Mucosa of rectum (tissue), 2 donors: ENCODE results near the gene PIP5KL1.

Source experiments
- H3K27ac ChIP-seq, 2 donors: one replicate each; pipeline ENCODE4 v1.7.0; 2013; ENCODE audit warnings: inconsistent platforms in 2 of 2, low read depth in 2 of 2, low read length in 2 of 2
- H3K27me3 ChIP-seq, 2 donors: one replicate each; pipeline ENCODE4 v1.7.0; 2013; ENCODE audit warnings: low read length in 2 of 2; ENCODE audit not compliant: control insufficient read depth in 2 of 2, insufficient read depth in 2 of 2
- H3K36me3 ChIP-seq, 2 donors: one replicate each; pipeline ENCODE4 v1.7.0; 2013; ENCODE audit warnings: low read length in 2 of 2; ENCODE audit not compliant: control insufficient read depth in 2 of 2, insufficient read depth in 2 of 2
- H3K4me1 ChIP-seq, 2 donors: one replicate each; pipeline ENCODE4 v1.7.0; 2013; ENCODE audit warnings: low read length in 2 of 2, mild to moderate bottlenecking in 1 of 2; ENCODE audit not compliant: control insufficient read depth in 2 of 2, insufficient read depth in 2 of 2
- H3K4me3 ChIP-seq, 2 donors: one replicate each; pipeline ENCODE4 v1.7.0; 2013; ENCODE audit warnings: low read length in 2 of 2
- H3K9ac ChIP-seq, 2 donors: one replicate each; pipeline ENCODE4 v1.7.0; 2013; ENCODE audit warnings: low read length in 2 of 2, low read depth in 1 of 2, mild to moderate bottlenecking in 1 of 2
- H3K9me3 ChIP-seq, 2 donors: one replicate each; pipeline ENCODE4 v1.7.0; 2013; ENCODE audit warnings: low read length in 2 of 2; ENCODE audit not compliant: control insufficient read depth in 2 of 2
- donor health status: healthy.
- donor health status: Normal muscosa, but diverticular disease.

PIP5KL1 gene

GRCh38 chr9:127931092-127931881 is 710 bp upstream of the PIP5KL1 start:
- no peaks in the 10 kb centered on the region for H3K9me3 ChIP-seq
- peaks cover 24% of the 10 kb centered on the region in 2 donors for H3K27me3 ChIP-seq
- H3K9ac ChIP-seq: peak overlapping the region in 1 of 2 donors; percentile 3
- peak overlapping the region; percentile 6 to 52 for H3K4me3 ChIP-seq
- H3K36me3 ChIP-seq: no peaks in the 10 kb centered on the region
- peaks cover 28 to 30% of the 10 kb centered on the region in 2 donors for H3K4me1 ChIP-seq
- no peak overlapping the region for H3K27ac ChIP-seq

- Histone ChIP-seq H3K9ac (no peak overlapping the region), H3K4me3 (no peak overlapping the region), H3K27me3 (peaks cover 29 to 34% of the 10 kb centered on the region in 2 donors), H3K4me1 (peaks cover 24 to 27% of the 10 kb centered on the region in 2 donors), H3K27ac (no peak overlapping the region), H3K36me3 (no peaks in the 10 kb centered on the region), H3K9me3 (no peaks in the 10 kb centered on the region)
Measured at GRCh38 chr9:127929625-127929979, 975 bp downstream of the PIP5KL1 start.

- Histone ChIP-seq H3K27me3 (peaks cover 29 to 36% of the 10 kb centered on the region in 2 donors), H3K9ac (no peak overlapping the region)
Measured at GRCh38 chr9:127928676-127929624, 1.6 kb downstream of the PIP5KL1 start.

DNA sequence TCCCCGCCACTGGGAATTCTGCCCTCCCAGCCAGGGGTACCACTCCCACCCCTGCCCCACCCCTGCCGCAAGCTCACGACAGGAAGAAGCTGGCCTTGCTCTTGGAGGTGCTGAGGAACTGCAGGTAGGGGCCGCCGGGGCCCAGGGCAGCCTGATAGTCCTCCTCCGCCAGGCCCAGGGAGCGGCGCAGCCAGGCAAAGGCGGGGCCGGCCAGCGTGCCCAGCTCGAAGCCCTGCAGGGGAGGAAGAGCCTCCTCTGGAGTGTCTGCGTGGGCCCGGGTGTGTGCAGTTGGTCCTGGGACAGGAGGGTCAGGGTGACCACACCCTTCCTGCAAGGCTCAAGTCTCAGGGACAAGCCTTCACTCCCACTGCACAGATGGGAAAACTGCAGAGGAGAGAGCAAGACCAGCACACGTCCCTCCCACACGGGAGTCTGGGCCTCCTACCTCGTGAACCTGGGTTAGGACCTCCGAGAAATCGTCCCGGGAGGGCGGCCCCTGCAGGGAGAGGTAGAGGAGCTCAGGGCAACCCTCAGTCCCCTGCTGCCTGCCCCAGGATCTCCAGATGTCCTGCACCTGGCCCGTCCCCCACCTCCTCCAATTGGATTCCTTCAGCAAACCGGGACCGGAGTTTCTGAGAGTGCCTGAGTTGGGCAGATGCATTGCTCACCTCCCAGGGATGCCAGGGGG is 2.4 kb downstream of the PIP5KL1 start:
- Histone ChIP-seq H3K9me3 (no peaks in the 10 kb centered on the region), H3K27me3 (peaks cover 32 to 42% of the 10 kb centered on the region in 2 donors), H3K4me1 (peaks cover 24 to 27% of the 10 kb centered on the region in 2 donors), H3K9ac (no peak overlapping the region), H3K27ac (no peak overlapping the region), H3K36me3 (no peaks in the 10 kb centered on the region), H3K4me3 (peak overlapping the region; percentile 7 to 33)

More at GRCh38 chr9:127928676-127929624, 1.6 kb downstream of the PIP5KL1 start:
- Histone ChIP-seq H3K27ac (no peak overlapping the region), H3K9me3 (no peaks in the 10 kb centered on the region), H3K36me3 (no peaks in the 10 kb centered on the region), H3K4me3 (no peak overlapping the region), H3K4me1 (peaks cover 24 to 27% of the 10 kb centered on the region in 2 donors)

- peaks cover 24 to 27% of the 10 kb centered on the region in 2 donors for H3K4me1 ChIP-seq
- H3K27ac ChIP-seq: no peak overlapping the region
- H3K9ac ChIP-seq: no peak overlapping the region
- no peaks in the 10 kb centered on the region for H3K36me3 ChIP-seq
- H3K27me3 ChIP-seq: peaks cover 32 to 45% of the 10 kb centered on the region in 2 donors
- H3K4me3 ChIP-seq: peak overlapping the region; percentile 26 to 33
- no peaks in the 10 kb centered on the region for H3K9me3 ChIP-seq
Measured at GRCh38 chr9:127927201-127927987, 3.2 kb downstream of the PIP5KL1 start.

DNA sequence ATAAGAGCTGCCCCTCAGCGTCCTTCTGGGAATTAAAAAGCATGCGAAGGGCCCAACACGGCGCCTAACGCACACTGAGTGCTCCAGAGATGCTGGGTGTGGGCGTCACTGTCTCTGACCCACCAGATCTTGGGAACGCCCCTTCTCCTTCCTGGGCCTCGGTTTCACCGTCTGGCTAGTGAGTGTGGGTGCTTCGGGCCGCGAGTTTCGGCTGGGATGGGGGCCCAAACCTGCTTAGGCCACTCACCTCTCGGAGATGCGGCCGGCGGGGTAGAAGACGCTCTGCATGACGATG is 3.7 kb downstream of the PIP5KL1 start:
- Histone ChIP-seq H3K4me3 (peak overlapping the region; percentile 2 to 26), H3K4me1 (peaks cover 24 to 28% of the 10 kb centered on the region in 2 donors), H3K27me3 (peaks cover 32 to 45% of the 10 kb centered on the region in 2 donors), H3K9ac (no peak overlapping the region), H3K27ac (no peak overlapping the region), H3K9me3 (no peaks in the 10 kb centered on the region), H3K36me3 (no peaks in the 10 kb centered on the region)

DNA sequence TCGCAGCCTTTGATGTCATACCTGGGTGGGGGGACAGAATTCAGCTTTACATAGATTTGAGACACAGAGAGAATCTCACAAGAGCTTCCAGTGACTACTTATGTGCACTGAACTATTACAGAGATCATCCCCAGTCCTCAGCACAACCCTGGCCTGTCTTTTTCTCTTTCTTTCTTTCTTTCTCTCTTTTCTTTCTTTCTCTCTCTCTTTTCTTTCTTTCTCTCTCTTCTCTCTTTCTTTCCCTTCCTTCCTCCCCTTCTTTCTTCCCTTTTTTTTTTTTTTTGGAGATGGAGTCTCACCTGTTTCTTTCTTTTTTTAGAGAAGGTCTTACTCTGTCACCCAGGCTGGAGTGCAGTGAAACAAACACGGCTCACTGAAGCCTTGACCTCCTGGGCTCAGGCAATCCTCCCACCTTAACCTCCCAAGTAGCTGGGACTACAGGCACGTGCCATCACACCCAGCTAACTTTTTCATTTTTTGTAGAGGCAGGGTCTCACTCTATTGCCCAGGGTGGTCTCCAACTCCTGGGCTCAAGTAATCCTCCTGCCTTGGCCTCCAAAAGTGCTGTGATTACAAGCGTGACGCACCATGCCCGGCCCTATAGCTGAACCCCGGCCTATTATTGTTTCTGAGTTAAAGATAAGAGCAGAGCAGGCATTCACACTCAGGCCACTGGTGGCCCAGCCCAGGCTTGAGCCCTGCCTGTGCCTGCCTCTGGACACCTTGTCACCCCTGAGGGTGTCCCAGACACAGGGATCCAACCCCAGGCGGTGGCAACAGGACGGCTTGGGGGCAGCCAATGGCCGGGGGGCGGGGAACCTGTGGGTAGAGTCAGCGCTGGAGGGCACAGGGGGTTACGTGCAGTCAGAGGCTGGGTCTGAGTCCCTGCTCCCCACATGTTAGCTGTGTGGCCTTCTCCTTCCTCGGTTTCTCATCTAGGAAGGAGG is 4.3 kb downstream of the PIP5KL1 start:
- H3K27ac ChIP-seq: no peak overlapping the region

DNA sequence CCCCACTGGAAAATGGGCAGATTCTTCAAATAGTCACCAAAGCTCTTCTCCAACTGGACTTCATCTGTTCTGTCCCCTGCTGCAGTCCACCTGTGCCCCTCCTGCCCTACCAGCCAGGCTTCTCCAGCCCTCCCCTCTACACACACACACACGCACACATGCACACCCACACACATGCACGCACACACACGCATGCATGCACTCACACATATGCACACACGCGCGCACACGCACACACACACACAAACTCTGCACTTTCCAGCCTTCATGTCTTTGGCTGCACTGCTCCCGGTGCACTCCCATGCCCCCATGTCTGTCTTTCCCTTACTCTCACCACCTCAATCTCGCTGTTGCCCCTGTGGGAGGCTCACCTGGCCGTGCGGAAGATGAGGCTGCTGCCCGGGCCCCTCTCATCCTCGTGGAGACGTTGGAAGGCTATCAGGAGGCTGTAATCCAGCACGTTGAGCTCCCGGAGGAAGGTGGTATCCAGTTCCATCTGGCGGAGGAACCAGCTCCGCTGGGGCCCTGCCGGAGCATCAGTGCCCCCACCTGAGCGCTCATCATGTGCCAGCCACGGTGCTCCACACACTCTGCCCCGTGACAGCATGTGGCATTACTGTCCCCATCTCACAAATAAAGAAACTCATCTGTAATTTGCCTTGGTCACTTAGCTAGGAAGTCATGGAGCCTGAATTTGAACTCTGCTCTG is 5.7 kb downstream of the PIP5KL1 start:
- Histone ChIP-seq H3K9ac (no peak overlapping the region), H3K4me1 (peaks cover 18 to 23% of the 10 kb centered on the region in 2 donors), H3K9me3 (no peaks in the 10 kb centered on the region), H3K27me3 (peaks cover 27 to 45% of the 10 kb centered on the region in 2 donors), H3K27ac (no peak overlapping the region), H3K4me3 (no peak overlapping the region), H3K36me3 (no peaks in the 10 kb centered on the region)

More for the DNA sequence above, 4.3 kb downstream of the PIP5KL1 start:
- Histone ChIP-seq H3K27me3 (peaks cover 32 to 45% of the 10 kb centered on the region in 2 donors), H3K9ac (no peak overlapping the region), H3K36me3 (no peaks in the 10 kb centered on the region), H3K9me3 (no peaks in the 10 kb centered on the region), H3K4me3 (no peak overlapping the region), H3K4me1 (peaks cover 24 to 27% of the 10 kb centered on the region in 2 donors)
